GM19043 (cell line): ENCODE measurements around the gene OBSCN.

Experiments used
- ATAC-seq: cut with Tn5 transposase; IDR thresholded peaks from one replicate; pipeline ENCODE4 v1.9.1; 2021; ENCODE audit warnings: low read depth; ENCODE audit not compliant: unreplicated experiment

Gene OBSCN

DNA sequence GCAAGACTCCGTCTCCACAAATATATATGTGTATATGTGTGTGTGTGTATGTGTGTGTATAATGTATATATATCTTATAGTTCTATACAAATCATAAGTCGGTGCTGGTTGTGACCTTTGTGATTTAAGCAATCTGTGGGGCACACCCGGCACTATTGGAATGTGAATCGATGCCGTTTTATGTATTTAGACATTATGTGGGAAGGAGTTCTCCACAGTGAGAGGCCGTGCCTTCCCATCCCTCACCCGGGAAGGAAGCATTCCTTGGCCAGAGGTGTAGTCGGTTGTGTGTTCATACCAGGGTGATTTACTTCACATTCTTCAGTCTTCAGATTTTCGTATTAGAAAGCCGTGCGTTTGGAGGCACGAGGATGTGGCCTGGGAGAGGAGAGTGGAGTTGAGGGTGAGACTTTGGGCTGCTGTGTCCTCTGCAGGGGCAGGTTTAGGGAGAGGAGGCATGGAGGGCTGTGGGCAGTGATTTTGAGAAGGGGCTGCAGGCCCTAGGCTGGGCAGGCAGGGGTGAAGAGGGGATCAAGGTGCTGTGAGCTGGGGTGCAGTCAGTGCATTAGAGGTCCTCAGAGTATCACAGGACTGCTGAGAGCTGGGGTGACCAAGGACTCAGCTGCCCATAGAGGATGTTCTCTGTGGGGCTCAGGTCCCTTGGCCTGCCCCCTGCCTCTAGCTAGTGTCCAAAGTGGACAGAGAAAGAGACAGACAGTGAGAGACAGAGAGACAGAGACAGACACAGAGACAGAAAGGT, 141.0 kb downstream of the OBSCN start:
- ATAC-seq: no peak

DNA sequence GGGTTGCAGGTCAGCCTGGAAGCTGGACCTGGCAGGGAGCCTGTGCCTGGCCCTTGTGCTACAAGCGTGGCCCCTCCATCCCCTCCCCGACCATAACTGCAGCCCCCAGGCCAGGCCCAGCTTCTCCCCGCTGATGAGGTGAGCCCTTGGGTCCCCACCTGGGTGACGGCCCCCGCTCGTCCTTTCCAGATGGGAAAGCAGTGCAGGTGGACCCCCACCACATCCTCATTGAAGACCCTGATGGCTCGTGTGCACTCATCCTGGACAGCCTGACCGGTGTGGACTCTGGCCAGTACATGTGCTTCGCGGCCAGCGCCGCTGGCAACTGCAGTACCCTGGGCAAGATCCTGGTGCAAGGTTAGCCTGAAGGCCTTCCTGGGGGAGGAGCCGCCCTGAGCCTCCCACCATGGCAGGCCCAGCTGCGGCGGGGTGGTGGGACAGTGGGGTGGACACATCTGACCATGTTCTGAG, 141.9 kb downstream of the OBSCN start:
- ATAC-seq: no peak

DNA sequence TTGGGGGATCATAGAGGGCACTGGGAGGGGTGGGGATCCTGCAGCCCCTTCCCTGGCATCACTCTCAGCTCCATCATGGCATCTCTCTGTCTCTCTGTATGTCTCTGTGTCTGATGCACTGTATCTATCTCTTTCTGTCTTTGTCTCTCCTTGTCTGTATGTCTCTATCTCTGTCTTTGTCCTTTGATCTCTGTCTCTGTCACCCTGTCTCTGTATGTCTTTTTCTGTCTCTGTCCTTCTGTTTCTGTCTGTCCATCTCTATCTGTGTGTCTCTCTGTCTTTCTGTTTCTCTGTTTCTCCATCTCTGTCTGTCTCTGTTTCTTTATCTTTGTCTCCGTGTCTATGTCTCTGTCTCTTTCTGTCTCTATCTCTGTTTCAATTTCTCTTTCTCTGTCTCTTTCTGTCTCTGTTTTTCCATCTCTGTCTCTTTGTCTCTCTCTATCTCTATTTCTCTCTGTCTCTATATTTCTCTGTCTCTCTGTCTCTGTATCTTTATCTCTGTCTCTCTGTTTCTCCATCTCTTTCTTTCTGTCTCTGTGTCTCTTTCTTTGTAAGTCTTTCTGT, 142.4 kb downstream of the OBSCN start:
- no peak for ATAC-seq

DNA sequence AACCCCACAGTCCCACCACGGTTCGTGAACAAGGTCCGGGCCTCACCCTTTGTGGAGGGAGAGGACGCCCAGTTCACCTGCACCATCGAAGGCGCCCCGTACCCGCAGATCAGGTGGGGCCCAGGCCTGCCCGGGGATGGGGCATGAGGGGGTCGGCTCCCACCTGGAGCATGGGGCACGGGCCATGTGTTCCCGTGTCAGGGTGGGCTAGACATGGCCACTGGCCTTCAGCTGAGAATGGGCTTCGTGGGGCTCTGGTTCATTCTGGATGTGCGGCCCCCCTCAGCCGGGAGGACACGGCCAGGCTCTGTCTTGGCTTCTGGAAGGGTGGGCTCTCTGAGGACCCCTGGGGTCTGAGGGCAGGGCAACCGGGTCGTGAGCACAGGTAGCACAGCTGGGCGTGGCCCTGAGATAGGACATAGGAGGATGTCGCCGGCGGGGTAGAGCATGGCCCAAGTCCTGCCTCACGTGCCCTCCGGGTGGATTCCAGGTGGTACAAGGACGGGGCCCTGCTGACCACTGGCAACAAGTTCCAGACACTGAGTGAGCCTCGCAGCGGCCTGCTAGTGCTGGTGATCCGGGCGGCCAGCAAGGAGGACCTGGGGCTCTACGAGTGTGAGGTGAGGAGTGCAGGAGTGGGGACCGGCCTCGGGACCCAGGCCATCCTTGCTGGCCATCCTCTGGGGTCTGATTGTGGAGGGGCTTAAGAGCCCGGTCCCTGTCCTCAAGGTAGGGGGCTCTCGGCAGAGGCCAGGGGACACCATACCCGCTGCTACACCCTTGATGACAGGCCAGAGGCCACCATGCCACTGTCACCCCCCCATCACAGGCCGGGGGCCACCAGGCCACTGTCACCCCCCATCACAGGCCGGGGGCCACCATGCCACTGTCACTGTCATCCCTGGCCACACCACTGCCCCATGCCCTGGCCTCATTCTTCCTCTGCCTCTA, 143.3 kb downstream of the OBSCN start:
- ATAC-seq: no peak

DNA sequence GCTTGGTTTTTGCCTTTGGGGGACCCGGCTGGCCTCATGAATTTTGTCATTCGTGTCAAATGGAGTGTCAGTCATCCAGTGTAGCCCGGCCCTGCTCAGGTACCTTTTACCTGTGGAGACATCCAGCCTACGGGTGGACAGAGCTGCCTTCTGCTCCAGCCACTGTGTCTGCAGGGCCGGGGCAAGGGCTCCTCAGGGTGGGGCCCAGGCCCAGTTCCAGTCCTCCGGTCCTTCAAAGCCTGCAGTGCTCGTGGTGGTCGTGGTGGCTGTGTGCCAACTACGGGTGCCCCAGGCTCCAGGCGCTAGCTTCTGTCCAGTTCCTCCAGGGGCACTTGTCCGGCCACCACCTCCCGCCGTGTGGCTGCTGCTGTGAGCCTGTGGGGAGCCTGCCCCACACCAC, 144.0 kb downstream of the OBSCN start:
- no peak for ATAC-seq

DNA sequence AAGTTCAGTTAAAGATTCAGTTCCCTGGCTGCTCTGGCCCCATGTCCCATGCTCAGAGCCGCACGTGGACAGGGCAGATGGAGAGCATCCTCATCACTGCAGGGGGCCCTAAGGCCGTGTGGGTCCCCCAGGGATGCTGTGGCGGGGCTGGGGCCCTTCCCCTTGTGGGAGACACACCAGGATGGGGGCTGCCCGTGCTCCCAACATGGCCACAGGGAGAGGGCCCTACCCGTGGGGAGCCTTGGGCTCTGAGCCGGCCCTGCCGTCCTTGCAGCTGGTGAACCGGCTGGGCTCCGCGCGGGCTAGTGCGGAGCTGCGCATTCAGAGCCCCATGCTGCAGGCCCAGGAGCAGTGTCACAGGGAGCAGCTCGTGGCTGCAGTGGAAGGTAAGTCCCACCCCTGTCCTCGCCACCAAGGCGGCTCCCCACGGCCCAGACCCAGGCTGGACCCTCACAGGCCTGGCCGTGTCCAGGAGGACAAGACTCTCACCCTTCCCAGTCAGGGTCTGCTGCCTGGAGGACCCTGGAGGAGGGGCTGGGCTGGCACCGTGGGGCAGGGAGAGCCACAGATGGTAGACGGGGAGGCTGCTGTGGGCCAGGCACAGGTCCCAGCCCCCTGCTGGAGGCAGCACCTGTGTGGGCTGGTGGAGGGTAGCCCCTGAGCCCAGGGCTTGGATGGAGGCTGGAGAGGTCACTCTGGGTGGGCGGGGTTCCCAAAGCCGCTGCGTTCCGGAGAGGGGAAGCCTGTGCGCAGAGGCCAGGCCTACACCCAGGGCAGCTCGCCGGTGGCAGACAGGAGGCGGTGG, 145.0 kb downstream of the OBSCN start:
- ATAC-seq: no peak

DNA sequence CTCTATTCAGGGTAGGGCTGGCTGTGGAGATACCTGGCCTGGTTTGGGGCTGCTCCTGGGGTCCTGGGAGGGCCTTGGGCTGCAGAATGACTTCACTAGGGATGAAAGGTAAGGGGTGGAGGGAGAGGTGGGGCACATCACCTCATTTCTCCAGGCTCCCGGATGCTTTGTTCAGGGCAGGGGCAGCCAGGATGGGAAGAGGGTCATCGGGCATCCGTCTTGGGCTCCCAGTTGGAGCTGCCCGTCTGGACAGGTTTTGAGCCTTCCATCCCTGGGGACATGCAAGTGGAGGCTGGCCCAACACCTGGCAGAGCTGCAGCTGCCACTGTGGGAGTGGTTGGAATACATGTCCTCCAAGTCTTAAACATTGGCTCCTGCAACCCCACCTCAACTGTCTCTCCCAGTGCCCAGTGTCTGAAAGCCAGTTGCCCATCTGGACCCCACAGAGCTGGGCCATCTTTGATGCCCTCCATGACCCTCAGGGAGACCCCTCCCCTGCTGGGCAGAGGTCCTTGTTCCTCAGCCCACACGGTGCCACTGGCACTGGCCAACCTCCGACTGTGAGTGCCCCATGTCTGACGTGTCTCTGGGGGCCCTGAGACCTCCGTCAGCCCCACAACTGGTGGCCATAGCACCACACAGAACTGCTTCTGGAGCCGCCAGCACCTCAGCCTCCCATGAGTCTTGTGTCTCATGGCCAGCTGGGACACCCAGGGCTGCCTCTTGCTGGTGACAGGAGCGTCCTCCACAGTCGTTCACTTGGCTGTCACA, 145.9 kb downstream of the OBSCN start:
- ATAC-seq: no peak

DNA sequence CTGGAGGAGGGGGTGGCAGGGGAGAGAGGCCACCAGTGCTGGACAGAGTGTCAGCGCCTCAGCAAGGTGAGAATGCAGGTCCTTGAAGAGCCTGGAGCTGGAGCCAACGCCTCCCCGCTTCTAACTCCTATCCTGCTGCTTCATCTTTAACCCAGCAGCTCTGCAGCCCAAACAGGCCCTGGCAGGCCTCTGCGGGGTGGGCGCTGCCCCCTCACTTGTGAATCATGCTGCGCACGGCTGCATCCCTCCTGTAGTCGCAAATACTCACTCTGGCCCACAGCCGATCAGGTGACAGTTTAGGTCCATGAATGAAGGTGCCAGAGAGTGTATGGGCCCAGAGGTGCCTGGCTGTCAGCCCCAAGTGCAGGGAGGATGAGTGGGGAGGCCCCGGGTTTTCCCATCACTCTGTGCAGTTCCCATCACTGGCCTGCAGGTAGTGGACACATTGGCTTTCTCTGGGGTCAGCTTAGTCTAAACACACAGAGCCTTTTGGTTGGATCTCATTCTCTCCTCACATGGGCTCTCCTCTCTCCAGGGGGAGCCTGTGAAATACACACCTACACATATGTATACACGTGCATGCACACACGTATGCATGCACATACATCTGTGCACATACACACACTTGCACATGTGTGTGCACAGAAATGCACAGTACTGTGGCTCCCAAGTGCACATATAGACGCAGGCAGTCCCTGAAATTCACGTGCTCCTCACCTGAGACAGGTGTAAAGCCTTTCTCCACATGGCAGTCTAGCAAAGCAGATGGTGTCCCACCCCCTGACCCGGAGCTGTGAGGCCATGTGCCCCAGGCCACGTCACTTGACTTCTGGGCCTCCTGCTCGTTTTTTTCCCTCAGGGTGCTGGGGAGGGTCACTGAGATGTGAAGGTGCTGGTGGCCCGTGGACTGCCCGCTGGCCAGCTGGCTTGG, 146.8 kb downstream of the OBSCN start:
- no peak for ATAC-seq

DNA sequence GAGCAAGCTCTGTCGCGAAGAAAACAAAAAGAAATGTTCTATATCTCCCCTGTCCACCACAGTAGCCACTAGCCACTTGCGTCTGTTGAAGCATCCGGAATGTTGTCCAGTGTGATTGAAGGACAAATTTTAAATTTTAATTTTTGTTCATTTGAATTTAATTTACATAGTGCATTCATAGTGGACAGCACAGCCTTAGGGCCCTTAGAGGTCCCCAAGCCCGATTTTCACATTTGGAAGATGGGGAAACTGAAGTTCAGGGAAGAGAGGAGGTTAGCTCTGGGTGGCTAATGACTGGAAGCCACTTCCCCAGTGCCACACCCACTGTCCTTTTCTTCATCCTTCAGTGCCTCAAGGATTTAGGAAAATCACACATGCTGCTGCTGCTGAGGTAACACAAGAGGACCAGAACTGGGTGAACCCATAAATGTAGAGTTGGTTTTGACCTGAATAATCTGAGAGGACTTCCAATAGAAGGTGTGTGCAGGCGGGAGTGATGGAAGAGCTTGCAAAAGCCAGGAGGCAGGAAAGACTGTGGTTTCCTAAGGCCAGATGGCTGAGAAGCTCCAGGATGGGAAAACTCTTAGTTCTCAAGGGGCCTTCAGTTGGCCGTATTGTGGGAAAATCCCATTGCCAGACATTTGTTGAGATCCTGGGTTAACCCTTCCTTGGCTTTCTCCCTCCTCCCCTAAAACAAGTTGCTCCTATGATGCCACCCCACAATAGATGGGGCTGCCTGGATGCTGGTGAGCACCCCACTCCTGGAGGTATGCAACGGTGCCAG, 149.2 kb downstream of the OBSCN start:
- no peak for ATAC-seq

DNA sequence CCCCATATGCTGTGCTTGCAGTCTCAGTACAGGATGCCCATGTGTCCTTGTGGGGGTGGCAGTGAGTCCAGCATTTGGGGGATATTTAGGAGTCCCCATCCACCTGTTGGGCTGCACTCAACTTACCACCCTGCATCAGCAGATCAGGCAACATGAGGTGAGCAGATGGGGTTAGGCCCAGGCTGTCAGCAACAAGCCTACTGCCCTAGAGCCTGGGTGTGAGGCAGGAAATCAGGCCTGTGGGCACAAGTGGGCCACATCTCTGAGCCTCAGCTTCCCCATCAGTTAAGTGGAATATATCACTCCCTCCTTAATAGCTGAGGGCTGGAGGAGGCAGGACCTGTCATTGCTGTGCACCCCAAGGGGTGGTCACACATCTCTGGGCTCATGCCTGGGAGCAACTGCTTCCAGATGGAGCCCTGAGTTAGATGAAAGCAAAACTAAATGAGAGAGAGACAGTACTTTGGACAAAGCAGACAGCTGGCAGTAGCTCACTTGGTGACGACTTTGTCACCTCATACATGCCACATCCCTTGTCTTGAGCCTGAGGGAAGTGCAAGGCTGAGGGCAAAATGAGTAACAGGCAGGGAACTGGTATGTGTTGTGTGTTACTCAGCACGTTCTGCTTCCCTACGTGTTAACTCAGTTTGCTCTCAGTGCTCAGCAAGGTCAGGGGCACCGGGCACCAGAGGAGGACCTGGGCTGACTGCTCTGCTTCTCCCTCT, 150.4 kb downstream of the OBSCN start:
- no peak for ATAC-seq

DNA sequence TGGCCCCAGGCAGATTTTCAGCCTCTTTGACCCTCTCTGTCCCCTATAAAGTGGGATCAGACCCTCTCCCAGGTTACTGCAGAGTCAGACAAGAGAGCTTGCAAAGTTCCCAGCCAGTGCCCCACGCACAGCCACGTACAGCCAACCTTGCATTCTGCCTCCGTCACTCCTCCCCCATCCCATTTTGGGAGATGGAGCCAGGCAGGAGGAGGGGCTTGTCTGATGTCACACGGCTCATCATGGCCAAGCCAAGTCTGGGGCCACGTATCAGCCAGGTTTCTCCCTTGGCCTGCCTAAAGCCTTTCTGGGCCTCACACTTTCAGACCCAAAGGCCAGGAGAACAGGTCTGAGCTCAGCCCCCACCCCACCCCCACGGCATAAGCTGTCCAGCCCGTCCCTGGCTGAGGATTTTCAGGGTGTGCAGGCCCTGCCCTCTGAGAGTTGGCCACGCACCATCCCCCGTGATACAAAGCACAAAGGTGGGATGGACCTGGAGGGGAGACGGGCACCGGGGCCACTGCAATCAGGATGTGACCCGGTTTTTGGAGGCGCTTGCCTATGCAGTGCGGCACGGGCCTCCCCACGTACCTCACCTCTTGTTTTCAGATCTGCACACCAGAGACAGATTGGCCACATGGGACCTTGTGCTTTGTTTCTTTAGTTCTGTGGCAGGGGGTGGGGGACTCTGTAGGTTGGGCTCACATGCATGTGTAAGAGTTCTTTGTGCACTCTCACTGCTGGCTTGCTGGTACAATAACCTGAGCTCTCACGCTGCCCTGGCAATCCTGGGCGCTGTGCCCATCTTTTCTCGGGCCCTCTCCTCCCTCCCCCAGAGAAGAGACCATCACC, 151.1 kb downstream of the OBSCN start:
- no peak for ATAC-seq

DNA sequence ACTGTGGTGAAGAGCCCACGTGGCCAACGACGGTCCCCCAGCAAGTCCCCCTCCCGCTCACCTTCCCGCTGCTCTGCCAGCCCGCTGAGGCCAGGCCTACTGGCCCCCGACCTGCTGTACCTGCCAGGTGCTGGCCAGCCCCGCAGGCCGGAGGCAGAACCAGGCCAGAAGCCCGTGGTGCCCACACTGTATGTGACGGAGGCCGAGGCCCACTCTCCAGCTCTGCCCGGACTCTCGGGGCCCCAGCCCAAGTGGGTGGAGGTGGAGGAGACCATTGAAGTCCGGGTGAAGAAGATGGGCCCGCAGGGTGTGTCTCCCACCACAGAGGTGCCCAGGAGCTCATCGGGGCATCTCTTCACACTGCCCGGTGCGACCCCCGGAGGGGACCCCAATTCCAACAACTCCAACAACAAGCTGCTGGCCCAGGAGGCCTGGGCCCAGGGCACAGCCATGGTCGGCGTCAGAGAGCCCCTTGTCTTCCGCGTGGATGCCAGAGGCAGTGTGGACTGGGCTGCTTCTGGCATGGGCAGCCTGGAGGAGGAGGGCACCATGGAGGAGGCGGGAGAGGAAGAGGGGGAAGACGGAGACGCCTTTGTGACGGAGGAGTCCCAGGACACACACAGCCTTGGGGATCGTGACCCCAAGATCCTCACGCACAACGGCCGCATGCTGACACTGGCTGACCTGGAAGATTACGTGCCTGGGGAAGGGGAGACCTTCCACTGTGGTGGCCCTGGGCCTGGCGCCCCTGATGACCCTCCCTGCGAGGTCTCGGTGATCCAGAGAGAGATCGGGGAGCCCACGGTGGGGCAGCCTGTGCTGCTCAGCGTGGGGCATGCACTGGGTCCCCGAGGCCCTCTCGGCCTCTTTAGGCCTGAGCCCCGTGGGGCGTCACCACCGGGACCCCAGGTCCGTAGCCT, 152.0 kb downstream of the OBSCN start:
- no peak for ATAC-seq

DNA sequence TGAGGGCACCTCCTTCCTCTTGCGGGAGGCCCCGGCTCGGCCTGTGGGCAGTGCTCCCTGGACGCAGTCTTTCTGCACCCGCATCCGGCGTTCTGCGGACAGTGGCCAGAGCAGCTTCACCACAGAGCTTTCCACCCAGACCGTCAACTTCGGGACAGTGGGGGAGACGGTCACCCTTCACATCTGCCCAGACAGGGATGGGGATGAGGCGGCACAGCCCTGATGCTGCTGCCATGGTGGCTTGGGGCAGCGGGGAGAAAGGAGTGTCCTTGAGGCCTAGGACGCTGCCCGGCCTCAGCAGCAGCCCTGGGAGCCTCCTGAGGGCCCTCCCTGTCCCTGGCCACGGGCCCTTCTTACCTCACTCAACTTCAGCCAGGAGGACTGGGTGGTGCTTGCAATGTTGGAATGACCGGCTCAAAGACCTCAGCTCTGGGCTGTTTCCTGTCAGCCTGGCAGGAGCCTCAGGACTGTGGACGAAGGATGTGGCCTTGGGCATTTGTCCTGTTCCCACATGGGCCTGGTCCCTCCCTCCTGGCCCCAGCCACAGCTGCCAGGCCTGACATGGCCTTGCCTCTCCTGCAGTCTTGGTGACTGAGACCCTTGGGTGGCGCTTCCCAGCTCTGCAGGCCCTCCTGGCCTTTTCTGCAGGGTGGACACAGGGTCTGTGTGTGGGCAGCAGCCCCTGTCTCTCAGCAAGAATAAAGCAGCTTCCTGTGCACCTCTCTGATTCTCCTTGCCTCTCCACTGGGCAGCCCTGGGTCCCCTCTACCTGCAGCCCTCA, 152.9 kb downstream of the OBSCN start:
- ATAC-seq: no peak

DNA sequence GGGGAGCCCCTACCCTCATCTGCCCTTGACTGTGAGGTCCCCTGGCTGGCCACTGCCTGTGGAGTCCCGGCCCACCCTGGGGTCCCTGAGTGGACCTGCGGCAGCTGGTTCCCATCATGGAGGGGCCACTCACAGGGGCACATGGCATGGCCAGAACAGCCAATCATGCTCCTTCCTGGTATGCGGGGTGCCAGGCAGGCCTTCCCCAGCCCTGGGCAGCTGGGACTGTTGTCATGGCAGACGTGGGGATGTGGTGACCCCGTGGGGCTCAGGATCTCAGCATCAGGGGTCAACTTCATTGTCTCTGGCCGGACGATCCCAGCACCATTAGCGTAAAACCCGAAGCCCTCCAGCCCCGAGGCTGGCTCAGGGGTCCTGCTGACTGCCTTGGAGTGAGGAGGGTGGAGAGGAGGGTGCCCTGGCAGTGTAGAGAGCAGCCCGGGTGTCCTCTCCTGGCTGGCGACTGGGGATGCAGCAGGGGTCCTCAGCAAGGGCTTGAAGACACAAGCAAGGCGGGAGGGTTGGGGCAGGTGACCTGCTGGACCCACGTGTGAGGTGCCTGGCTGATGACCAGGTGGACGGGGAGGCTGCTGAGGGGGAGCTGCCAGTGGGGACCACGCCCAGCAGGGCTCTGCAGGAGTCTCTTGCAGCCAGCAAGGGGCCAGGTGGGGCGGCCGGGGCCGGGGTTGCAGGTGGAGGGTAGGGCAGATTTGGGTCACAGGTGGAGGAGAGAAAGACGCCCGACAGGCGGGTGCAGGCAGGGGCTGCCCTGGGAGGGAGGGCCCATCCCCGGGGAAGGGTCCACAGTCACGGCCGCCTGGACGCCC, 153.7 kb downstream of the OBSCN start:
- no peak for ATAC-seq
